NCI-H1436 treated with DMSO at 0.1 percent for 48 hours (cell line): ENCODE data around the gene LRP1B.
"Not testable (repeated sequence)": the region's sequence is repeated elsewhere in the genome, so short reads cannot be mapped to it uniquely, and the experiment has no call there.

ENCODE experiments used
- DNase-seq: peaks from one replicate; lab custom pipeline; 2025; lab: John Stamatoyannopoulos, UW

LRP1B gene

GRCh38 chr2:140436936-140437335, 1693.9 kb downstream of the LRP1B start:
- DNase-seq = no peak

- DNase-seq = not testable (repeated sequence)
Measured at GRCh38 chr2:140427033-140427432, 1703.8 kb downstream of the LRP1B start.

- DNase-seq = no peak
Measured at GRCh38 chr2:140424471-140424870, 1706.3 kb downstream of the LRP1B start.

GRCh38 chr2:140422759-140423158, 1708.1 kb downstream of the LRP1B start:
- DNase-seq = no peak

GRCh38 chr2:140417504-140417903, 1713.3 kb downstream of the LRP1B start:
- no peak for DNase-seq

- DNase-seq = no peak
Measured at GRCh38 chr2:140416577-140416976, 1714.2 kb downstream of the LRP1B start.

GRCh38 chr2:140415035-140415434, 1715.8 kb downstream of the LRP1B start:
- not testable (repeated sequence) for DNase-seq

- no peak for DNase-seq
Measured at GRCh38 chr2:140410695-140411094, 1720.1 kb downstream of the LRP1B start.

- DNase-seq = no peak
Measured at GRCh38 chr2:140401056-140401455, 1729.8 kb downstream of the LRP1B start.

- no peak for DNase-seq
Measured at GRCh38 chr2:140392824-140393223, 1738.0 kb downstream of the LRP1B start.

- DNase-seq = no peak
Measured at GRCh38 chr2:140384946-140385345, 1745.9 kb downstream of the LRP1B start.

- DNase-seq = no peak
Measured at GRCh38 chr2:140383781-140384180, 1747.0 kb downstream of the LRP1B start.

- DNase-seq = no peak
Measured at GRCh38 chr2:140376686-140377085, 1754.1 kb downstream of the LRP1B start.

- DNase-seq = no peak
Measured at GRCh38 chr2:140363131-140363530, 1767.7 kb downstream of the LRP1B start.

GRCh38 chr2:140362361-140362760, 1768.5 kb downstream of the LRP1B start:
- no peak for DNase-seq

GRCh38 chr2:140359056-140359771, 1771.6 kb downstream of the LRP1B start:
- DNase-seq = no peak

- DNase-seq = no peak
Measured at GRCh38 chr2:140356697-140357096, 1774.1 kb downstream of the LRP1B start.

- DNase-seq = no peak
Measured at GRCh38 chr2:140355511-140356090, 1775.2 kb downstream of the LRP1B start.

- DNase-seq = no peak
Measured at GRCh38 chr2:140354544-140354943, 1776.3 kb downstream of the LRP1B start.

GRCh38 chr2:140353541-140353940, 1777.3 kb downstream of the LRP1B start:
- DNase-seq = no peak

- DNase-seq = no peak
Measured at GRCh38 chr2:140351692-140352091, 1779.1 kb downstream of the LRP1B start.

- no peak for DNase-seq
Measured at GRCh38 chr2:140349695-140350094, 1781.1 kb downstream of the LRP1B start.

GRCh38 chr2:140348826-140349225, 1782.0 kb downstream of the LRP1B start:
- DNase-seq = no peak

GRCh38 chr2:140344838-140345237, 1786.0 kb downstream of the LRP1B start:
- DNase-seq = no peak
